Measurements from ENCODE around the gene EFCAB13.

Gene EFCAB13

DNA sequence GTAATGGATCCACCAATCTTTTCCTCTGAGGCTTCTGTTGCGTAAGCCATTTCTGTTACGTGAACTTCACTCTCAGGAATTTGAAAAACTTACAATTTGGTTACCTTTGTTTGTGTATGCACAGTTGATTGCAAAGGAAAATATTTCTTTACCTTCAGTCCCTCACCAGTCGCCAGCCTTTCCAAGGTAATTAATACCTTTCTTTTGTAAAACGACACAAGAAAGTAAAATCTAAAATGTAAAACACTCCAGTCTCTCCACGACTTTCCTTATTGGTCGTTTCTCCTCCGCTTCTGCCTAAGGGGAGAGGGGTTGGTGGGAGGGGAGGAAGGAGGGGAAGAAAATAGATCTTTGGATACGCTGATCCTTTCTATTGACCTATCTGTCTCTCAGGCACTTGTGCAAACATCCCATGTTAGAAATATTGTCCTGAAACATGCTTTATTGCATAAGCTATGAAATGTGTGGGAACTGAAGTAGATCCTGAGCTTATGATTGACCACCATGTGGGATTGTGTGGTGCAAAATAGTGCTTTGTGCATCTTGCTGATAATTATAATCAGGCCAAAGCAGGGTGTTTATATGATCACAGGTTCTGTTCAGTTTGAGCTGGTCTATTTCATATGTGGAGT is 32.4 kb upstream of the EFCAB13 start:
- DNase-seq (ENCODE audit: low spot score) (no peak), FAIRE-seq (no peak)

DNA sequence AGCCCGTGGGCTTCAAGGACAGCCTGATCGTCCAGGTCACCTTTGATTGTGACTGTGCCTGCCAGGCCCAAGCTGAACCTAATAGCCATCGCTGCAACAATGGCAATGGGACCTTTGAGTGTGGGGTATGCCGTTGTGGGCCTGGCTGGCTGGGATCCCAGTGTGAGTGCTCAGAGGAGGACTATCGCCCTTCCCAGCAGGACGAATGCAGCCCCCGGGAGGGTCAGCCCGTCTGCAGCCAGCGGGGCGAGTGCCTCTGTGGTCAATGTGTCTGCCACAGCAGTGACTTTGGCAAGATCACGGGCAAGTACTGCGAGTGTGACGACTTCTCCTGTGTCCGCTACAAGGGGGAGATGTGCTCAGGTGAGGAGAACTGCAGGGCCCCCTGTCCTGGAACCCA is 31.5 kb upstream of the EFCAB13 start:
- no peak for FAIRE-seq
- DNase-seq (ENCODE audit: low spot score), result no peak

DNA sequence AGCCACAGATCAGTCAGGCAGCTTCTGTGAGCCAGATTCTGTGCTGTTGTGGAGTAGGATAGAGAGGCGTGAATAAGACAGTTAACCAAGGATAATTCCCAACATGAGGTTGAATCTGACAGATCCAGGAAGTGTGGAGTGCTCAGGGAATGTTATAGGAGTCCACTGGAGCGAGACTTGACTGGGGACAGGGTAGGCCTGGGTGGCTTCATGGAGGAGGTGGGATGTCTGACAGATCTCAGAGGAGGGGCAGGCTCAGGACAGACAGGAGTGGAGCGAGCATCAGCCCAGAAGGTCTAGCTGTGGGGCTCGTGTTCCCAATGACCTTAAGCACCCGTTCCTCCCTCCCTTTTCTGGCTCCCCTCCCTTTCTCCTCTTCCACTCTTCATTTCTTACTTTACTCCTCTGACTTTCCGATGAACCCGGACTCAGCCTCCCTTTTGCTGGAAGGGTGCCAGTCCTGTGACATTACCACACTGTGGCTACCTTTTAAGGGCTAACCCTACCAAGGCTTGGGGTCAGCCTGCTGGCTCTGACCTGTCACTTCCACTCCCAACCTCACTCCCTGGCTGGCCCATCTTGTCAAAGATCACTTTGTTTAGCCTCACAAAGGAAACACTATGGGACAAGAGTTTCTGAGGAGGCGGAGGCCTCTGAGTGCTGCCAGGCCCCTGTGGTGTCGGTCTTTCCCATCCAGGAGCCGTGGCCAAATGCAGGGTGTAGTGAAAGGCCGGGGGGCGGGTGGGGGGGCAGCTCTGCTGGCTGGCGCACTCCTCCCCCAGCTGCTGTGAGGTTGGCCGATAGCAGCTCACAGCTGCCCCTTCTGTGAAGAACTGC is 28.5 kb upstream of the EFCAB13 start:
- DNase-seq (ENCODE audit: low spot score) (no peak), FAIRE-seq (no peak)

DNA sequence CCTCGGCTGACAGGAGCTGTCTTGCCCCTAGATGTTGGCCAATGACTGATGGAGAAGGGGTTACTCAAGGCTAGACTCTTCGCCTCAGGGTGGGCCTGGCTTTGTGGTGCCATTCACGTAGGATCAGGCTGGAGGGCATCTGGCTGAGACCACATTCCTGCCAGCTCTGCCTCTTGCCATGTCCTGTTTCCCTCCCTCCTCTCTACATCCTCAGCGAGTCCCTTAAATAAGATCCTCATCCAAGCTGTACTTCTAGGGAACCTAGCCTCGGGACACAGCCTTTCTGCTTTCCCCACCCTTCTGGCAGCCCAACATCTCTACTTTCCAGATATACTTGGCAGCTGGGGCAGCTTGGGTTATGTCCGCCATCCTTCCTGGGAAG is 27.9 kb upstream of the EFCAB13 start:
- no peak for DNase-seq (ENCODE audit: low spot score)
- FAIRE-seq, result no peak

DNA sequence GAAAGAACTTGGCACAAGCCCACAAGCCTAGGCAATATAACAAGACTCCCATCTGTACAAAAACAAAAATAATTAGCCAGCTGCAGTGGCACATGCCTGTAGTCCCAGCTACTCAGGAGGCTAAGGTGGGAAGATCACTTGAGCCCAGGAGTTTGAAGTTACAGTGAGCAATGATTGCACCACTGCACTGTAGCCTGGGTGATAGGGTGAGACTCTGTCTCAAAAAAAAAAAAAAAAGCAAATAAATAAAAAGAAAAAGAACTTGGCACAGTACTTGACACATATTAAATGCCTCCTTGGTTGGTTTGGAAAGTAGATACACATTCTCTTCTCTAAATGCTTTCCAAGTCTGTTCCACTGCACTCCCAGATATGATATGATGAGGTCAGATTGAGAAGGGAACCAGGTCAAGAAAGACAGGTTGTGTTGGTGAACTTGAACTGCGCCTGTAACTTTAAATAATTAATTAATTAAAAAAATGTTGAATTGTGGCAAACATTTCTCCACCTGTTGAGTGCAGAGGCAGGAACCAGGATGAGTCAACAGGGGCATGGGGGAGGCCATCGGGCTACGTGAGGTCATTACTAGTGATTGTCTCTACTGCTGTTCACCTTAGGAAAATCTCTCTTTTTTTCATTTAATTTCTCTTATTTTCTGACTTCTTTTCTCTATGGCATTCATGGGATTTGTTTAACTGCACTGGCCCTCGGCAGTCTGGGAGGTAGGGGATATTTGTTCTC is 25.9 kb upstream of the EFCAB13 start:
- DNase-seq (ENCODE audit: low spot score) (peak; percentile 69), FAIRE-seq (no peak)

DNA sequence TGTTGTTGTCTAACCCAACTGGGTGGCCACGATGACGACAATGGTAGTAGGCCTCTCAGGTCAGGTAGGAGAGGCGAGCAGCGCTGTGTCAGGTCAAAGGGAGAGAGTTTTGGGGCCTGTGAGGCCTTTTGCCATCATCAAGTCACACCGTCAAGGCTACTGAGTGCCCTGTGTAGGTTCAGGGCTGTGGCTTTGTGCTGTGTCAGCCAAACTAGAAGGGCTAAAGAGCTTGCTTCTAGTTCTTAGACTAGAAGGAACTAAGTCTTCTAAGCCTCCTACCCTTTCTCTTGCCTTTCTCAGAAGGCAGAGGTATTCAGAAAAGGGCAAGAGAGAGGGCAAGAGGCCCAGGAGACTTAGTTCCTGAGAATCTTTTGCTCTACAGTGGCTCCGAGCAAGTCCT is 25.0 kb upstream of the EFCAB13 start:
- no peak for DNase-seq (ENCODE audit: low spot score)
- FAIRE-seq, result no peak

DNA sequence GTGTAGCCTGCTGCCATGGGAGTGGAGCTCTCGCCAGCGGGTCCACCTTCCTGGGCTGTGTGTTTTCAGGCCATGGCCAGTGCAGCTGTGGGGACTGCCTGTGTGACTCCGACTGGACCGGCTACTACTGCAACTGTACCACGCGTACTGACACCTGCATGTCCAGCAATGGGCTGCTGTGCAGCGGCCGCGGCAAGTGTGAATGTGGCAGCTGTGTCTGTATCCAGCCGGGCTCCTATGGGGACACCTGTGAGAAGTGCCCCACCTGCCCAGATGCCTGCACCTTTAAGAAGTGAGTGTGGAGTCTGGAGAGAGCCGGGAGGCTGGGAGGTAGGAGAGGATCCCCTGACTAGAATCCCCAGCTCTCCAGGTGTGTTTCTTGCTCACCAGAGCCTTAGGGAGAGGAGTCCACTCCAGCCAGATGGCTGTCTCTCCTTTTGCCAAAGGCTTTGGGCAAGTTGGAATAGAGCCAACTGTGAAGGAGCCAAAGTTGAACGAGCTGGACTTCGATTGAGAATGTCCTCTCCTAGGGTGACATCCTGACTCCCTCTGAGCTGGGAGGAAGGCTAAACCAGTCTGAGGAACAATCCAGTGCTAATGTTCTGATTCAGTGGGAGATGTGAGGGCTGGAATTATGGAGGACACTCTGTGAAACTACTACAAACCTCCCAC is 24.4 kb upstream of the EFCAB13 start:
- DNase-seq (ENCODE audit: low spot score) (no peak), FAIRE-seq (no peak)

DNA sequence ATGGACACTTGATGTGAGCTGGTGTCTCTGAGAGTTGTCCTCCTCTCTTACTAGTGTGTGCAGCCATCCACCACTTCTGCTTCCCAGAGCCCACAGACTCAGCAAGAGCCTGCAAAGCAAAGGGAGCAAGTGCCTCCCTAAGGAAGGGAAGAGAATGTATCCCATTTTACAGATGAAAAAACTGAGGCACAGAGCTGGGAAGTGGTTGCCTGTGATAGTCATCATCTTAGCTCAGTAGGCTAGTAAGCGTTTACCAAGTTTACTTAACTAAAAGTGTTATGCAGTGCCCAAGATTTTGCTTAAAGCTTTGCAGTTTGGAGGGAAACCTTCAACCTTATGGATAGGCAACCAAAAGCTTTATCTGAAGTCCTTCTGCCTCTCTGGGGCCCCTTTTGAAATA is 23.0 kb upstream of the EFCAB13 start:
- DNase-seq (ENCODE audit: low spot score) (no peak), FAIRE-seq (no peak)

DNA sequence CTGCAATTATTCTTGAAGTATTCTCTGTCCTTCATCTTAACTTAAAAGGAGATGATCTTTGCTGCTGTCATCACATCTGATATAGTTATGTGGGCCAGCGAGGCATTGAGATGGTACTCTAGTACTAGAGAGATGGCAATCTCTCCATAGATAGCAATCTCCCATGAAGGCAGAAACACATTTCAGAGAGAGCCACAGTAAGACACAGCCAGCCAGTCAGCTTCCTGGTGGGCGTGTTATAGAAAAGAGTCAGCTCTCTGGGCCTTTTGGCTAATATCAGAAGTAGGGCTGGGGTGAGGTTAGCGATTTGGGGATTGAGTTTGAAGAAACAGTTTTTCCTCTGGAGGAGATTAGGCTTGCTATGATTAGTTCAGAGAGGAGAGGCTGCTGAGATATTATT is 22.6 kb upstream of the EFCAB13 start:
- DNase-seq (ENCODE audit: low spot score), result no peak
- FAIRE-seq, result no peak

DNA sequence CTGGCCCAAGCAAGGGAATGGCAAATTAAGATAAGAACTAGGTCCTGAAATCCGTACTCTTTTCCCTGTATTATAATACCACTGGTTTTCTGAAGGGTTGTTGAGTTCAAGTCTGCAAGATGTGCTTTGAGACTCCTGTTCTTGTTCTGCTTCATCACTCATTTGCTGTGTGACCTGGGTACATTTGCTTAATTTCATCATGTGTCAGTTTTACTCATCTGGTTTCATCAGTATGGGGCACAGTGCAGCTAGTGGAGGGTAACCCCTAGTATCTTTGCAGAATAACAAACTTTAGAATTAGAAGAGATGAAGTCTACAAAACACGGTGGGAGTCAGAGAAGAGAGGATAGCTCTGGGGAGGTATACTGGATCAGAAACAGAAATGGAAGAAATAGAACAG is 21.9 kb upstream of the EFCAB13 start:
- DNase-seq (ENCODE audit: low spot score) (no peak), FAIRE-seq (no peak)

DNA sequence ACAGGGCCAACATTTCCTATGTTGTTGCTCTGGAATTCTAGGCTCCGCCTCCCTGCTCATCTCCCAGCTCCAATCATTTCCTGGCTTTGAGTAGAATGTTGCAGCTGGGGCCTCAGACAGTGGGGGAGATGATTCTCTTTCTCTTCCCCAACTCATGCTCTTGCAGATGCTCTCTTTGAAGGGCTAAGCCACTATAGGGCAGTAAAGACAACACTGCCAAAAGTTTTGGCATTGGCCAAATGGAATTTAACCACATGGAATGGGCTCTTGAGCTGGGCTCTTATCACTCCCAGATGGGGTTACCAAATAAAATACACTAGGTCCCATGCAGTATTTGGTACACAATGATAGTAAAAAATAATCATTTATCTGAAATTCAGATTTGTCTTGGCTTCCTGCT is 19.6 kb upstream of the EFCAB13 start:
- DNase-seq (ENCODE audit: low spot score) (no peak), FAIRE-seq (no peak)

DNA sequence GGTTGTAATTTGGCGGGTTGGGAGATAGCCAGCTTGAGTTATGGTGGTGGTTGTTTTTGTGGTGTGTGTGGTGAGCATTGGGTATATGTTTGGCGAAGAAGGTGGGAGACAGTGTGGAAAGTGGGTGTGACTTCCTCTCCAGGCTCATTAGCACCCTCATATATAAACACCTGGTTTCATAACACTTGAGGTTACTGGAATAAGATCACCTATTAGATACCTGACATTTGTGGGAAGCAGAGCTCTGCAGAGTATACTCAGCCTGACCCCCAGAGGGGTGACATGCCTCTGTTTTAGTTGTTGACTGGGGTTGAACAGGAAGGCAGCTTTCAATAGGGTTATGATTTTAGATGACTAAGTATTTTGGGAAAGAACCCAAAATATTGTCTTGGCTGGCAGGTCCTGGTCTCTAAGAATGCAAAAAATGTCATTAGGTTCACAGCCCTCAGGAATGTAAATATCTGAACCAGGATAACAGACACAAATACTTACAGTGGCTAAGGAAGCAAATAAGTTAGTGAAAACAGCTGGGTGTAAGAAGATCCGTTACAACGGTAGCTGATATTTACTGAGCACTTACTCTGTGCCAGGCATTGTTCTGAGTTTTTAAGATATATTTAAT is 18.3 kb upstream of the EFCAB13 start:
- FAIRE-seq, result peak; percentile 62
- peak; percentile 85 for DNase-seq (ENCODE audit: low spot score)

DNA sequence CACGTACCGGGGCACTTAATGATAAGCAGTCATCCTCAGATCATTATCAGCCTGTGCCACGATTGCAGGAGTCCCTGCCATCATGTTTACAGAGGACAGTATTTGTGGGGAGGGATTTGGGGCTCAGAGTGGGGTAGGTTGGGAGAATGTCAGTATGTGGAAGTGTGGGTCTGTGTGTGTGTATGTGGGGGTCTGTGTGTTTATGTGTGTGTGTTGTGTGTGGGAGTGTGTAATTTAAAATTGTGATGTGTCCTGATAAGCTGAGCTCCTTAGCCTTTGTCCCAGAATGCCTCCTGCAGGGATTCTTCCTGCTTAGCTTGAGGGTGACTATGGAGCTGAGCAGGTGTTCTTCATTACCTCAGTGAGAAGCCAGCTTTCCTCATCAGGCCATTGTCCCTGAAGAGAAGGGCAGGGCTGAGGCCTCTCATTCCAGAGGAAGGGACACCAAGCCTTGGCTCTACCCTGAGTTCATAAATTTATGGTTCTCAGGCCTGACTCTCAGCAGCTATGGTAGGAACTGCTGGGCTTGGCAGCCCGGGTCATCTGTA is 13.5 kb upstream of the EFCAB13 start:
- DNase-seq (ENCODE audit: low spot score) (no peak), FAIRE-seq (no peak)

DNA sequence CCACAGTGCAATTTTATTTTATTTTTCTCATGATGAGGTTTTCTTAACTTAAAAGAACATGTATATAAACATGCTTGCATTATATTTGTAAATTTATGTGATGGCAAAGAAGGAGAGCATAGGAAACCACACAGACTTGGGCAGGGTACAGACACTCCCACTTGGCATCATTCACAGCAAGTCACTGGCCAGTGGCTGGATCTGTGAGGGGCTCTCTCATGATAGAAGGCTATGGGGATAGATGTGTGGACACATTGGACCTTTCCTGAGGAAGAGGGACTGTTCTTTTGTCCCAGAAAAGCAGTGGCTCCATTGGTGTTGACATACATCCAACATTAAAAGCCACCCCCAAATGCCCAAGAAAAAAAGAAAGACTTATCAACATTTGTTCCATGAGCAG is 12.3 kb upstream of the EFCAB13 start:
- DNase-seq (ENCODE audit: low spot score) (no peak), FAIRE-seq (no peak)

DNA sequence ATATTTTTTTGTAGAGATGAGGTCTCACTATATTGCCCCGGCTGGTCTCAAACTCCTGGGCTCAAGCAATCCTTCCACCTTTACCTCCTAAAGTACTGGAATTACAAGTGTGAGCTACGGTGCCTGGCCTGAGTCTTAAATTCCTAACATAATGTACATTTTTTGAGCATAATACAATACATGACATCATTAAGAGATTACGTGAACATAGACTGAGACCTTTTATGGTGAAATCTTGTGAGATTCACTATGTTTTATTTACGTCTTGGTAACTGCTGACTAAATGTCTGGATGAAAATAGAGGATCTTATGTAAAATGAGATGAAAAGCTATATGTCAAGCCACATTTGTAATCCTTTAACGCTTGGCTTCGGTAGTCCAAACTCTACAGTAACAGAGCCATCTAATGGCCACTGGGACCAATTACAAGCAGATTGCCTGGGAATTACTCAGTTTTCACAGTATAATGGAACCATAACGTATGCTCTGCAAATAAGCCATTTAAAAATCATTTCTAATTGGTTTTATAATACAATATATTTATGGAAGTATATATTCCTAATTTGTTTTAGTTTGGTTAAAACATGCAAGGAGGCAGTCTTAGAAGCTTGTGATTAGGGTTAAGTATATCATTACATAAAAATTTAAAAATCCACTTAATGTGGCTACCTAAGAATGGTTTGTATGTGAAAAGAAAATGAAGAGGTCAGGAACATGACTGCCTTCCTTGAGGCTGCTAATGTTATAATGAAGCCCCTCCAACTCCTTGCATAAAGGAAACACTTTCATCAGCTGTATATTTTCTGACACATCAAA is 8.1 kb upstream of the EFCAB13 start:
- FAIRE-seq, result peak; percentile 37
- DNase-seq (ENCODE audit: low spot score), result peak; percentile 69

DNA sequence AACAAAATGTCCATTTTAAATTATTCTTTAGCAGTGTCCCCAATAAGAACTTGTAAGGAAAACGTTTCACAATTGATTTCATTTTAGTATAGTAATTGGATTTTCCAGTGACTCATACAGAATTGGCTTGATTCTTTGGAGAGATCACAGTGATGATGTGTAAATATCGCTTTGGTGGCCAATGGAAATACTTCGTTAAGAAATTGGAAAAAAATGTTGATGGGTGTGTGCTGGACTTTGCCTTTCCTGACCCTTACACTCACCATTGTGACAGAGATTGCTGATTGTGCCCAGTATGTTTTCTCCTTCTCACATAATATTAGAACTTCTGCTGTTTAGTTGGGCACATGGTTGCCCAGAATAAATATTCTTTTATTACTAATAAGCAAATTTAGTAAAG is 7.4 kb upstream of the EFCAB13 start:
- DNase-seq (ENCODE audit: low spot score), result no peak
- no peak for FAIRE-seq

DNA sequence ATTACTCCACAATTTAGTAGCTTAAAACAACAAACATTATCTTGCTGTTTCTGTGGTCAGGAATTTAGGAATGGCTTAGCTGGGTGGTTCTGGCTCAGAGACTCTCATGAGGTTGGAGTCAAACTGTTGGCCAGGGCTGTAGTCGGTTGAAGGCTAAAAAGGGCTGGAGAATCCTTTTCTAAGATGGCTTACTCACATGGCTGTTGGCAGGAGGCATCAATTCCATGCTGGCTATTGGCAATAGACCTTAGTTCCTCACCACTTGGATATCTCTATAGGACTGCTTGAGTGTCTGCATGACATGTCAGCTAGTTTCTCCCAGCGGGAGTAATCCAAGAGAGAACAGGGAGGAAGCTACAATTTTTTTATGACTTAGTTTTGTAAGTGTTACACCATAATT is 6.6 kb upstream of the EFCAB13 start:
- FAIRE-seq, result no peak
- DNase-seq (ENCODE audit: low spot score), result no peak

DNA sequence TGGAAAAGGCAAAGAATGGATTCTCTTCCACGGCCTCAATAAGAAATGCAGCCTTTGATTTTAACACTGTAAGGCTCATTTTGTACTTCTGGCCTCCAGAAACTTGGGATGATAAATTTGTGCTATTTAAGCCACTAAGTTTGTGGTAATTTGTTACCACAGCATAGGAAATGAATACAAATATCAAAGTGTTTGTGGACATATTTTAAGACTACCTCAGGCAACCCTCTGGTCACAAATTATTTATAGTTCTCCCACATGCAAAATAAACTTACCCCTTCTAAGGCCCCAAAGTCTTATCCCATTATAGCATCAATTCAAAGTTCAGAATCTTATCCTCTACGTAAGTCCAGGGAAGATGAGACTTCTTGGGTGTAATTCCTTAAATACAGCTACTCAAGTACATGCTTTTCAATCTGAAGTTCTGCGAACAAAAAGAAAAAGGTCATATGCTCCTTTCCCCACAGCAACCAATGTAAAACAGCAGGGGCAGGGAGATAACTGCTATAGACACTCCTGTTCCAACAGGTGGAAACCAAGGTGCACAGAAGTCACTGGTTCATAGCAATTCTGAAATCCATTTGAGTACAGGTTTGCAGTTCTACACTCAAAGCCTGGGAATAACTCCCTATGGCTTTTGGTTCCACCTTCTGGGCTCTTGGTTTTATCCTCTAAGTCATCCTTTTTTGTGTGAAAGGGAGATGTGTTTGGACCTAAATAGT is 5.4 kb upstream of the EFCAB13 start:
- FAIRE-seq (no peak), DNase-seq (ENCODE audit: low spot score) (no peak)

DNA sequence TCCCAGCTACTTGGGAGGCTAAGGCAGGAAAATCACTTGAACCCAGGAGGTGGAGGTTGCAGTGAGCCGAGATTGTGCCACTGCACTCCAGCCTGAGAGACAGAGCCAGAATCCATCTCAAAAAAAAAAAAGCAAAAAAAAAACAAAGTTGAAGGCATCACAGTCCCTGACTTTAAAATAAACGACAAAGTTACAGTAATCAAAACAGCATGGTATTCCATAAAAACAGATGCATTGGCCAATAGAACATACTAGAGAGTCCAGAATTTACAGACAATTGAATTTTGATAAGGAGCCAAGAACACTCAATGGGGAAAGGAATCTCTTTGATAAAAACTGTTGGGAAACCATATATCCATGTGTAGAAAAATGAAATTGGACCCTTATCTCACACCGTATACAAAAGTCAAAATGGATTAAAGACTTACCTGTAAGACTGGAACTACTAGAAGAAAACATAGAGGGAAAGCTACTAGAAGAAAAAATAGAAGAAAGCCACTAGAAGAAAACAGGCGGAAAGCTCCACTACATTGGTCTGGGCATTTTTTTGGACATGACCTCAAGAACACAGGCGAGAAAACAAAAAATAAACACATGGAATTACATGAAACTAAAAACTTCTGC is 2.8 kb upstream of the EFCAB13 start:
- no peak for FAIRE-seq
- DNase-seq (ENCODE audit: low spot score), result no peak

Data from urothelium cell line (cell line).